K562 (cell line): ENCODE results near the gene TFAP2A. TPM values are rescaled to one million over a fixed set of nuclear protein-coding genes. Genes with fewer than 3 reads are reported as not detected.

Source experiments
- CBX8 ChIP-seq: fragments of 200-600 bp; sonication (generic); IDR thresholded peaks from 2 replicates; pipeline ENCODE4 v1.6.1; 2012; ENCODE audit warnings: borderline replicate concordance, mixed run types, low read depth, mild to moderate bottlenecking, moderate library complexity, mixed read lengths, low read length, control low read depth, inconsistent platforms; ENCODE audit not compliant: poor library complexity, severe bottlenecking; ENCODE audit errors: extremely low read depth
- DIDO1 ChIP-seq: fragments of 450-650 bp; IDR thresholded peaks from 2 replicates; pipeline ENCODE4 v1.6.1; 2016; ENCODE audit warnings: low read depth, missing biosample characterization, missing genetic modification characterization
- HIVEP1 ChIP-seq: fragments of 250-450 bp; sonication (Bioruptor Pico); IDR thresholded peaks from 2 replicates; pipeline ENCODE4 v1.4.0; 2020; ENCODE audit warnings: mild to moderate bottlenecking
- IFI16 ChIP-seq: fragments of 250-450 bp; sonication (Bioruptor Pico); IDR thresholded peaks from 2 replicates; pipeline ENCODE4 v2.1.2; 2022; ENCODE audit warnings: mild to moderate bottlenecking, inconsistent platforms
- MEF2D ChIP-seq: conservative IDR thresholded peaks from 2 replicates; pipeline ENCODE4 v1.6.1; 2016; ENCODE audit warnings: low read depth, missing genetic modification characterization, missing compliant biosample characterization
- MTA2 ChIP-seq: fragments of 450-650 bp; IDR thresholded peaks from 2 replicates; pipeline ENCODE4 v1.6.1; 2016; ENCODE audit warnings: low read depth
- POLR2H ChIP-seq: IDR thresholded peaks from 2 replicates; pipeline ENCODE4 v1.6.1; 2016; ENCODE audit warnings: missing genetic modification characterization, low read depth, mild to moderate bottlenecking, control low read depth, missing compliant biosample characterization, moderate library complexity
- SMARCB1 ChIP-seq: IDR thresholded peaks from 2 replicates; pipeline ENCODE4 v1.6.1; 2011; ENCODE audit warnings: improper control_type of control experiment, low read depth; ENCODE audit not compliant: insufficient read length
- TBP ChIP-seq: optimal IDR thresholded peaks from 2 replicates; pipeline ENCODE3; 2011; ENCODE audit warnings: low read depth, low read length, improper control_type of control experiment
- TOE1 ChIP-seq, 2 experiments: fragments of 450-650 bp in 1 of 2; sonication (generic) in 1 of 2; formaldehyde crosslinking in 1 of 2; IDR thresholded peaks; 2 replicates each; pipeline versions ENCODE4 v1.7.1 to v1.8.0; 2016 to 2022; ENCODE audit warnings: borderline replicate concordance in 2 of 2, mild to moderate bottlenecking in 2 of 2, antibody characterized with exemption in 1 of 2, inconsistent platforms in 1 of 2, low read depth in 1 of 2, missing genetic modification reagents in 1 of 2, moderate library complexity in 1 of 2
- ZC3H4 ChIP-seq: sonication (generic); formaldehyde crosslinking; IDR thresholded peaks from 2 replicates; pipeline ENCODE4 v1.9.0; 2021; ENCODE audit warnings: missing genetic modification reagents, borderline replicate concordance
- ZNF445 ChIP-seq: fragments of 250-450 bp; sonication (Bioruptor Pico); IDR thresholded peaks from 2 replicates; pipeline ENCODE4 v1.4.0; 2020; ENCODE audit warnings: low read depth, mild to moderate bottlenecking, moderate library complexity
- polyA plus RNA-seq, 8 experiments: library from polyadenylated mRNA; depleted of rRNA in 4 of 8; stranded (reverse) in 5 of 8; unstranded in 3 of 8; fragments of >200 nt; fragmentation: Nextera tagmentation in 2 of 8; fragmentation: Illumina TruSeq in 1 of 8; extraction: Ambion mirVana in 2 of 8; extraction: Trizol in 1 of 8; gene quantifications; 2 replicates each; pipeline versions ENCODE4 v1.2.1 to v1.2.3, GENCODE V29; 2011 to 2014; ENCODE audit warnings: inconsistent platforms in 1 of 8, missing spikeins in 1 of 8
- total RNA-seq, 7 experiments: library from RNA; depleted of rRNA in 6 of 7; stranded (reverse); fragments of >200 nt in 6 of 7; fragmentation: Illumina TruSeq in 2 of 7; extraction: Trizol in 2 of 7; gene quantifications; 2 replicates each; pipeline versions ENCODE4 v1.2.1 to v1.2.3, GENCODE V29; 2011 to 2021; ENCODE audit warnings: low replicate concordance in 1 of 7
- TF ChIP-seq, protein P1 (sequence below): fragments of 450-650 bp; conservative IDR thresholded peaks from 2 replicates; pipeline ENCODE4 v1.6.1; 2016; ENCODE audit warnings: missing genetic modification characterization, low read depth, mild to moderate bottlenecking, control low read depth, missing compliant biosample characterization
- TF ChIP-seq, protein P2 (sequence below): IDR thresholded peaks from 2 replicates; pipeline ENCODE4 v1.6.1; 2011; ENCODE audit warnings: borderline replicate concordance, low read depth, mild to moderate bottlenecking, moderate library complexity, low read length; ENCODE audit not compliant: insufficient read depth, poor library complexity, severe bottlenecking
- TF ChIP-seq, protein P3 (sequence below), 2 experiments: IDR thresholded peaks in 1 of 2; conservative IDR thresholded peaks in 1 of 2; 2 replicates each; pipeline ENCODE4 v1.6.1; 2016; ENCODE audit warnings: low read depth in 2 of 2, mild to moderate bottlenecking in 1 of 2, missing compliant biosample characterization in 1 of 2, missing genetic modification characterization in 1 of 2, moderate library complexity in 1 of 2
- TF ChIP-seq, protein P4 (sequence below), 2 experiments: IDR thresholded peaks; 2 replicates each; pipeline ENCODE4 v1.6.1; 2011; ENCODE audit warnings: borderline replicate concordance in 1 of 2, control low read depth in 1 of 2, low read depth in 1 of 2, low read length in 1 of 2, mild to moderate bottlenecking in 1 of 2, mixed read lengths in 1 of 2, moderate library complexity in 1 of 2; ENCODE audit not compliant: insufficient read depth in 1 of 2, insufficient read length in 1 of 2, poor library complexity in 1 of 2, severe bottlenecking in 1 of 2; ENCODE audit errors: extremely low read depth in 1 of 2

TFAP2A gene
- total and polyA plus RNA-seq, 9 of the 15 experiments (the other 6 are each of a cell fraction or from before 2014, with no cell fraction given): 0.14 to 0.53 (median 0.19) TPM; not detected in 1

DNA sequence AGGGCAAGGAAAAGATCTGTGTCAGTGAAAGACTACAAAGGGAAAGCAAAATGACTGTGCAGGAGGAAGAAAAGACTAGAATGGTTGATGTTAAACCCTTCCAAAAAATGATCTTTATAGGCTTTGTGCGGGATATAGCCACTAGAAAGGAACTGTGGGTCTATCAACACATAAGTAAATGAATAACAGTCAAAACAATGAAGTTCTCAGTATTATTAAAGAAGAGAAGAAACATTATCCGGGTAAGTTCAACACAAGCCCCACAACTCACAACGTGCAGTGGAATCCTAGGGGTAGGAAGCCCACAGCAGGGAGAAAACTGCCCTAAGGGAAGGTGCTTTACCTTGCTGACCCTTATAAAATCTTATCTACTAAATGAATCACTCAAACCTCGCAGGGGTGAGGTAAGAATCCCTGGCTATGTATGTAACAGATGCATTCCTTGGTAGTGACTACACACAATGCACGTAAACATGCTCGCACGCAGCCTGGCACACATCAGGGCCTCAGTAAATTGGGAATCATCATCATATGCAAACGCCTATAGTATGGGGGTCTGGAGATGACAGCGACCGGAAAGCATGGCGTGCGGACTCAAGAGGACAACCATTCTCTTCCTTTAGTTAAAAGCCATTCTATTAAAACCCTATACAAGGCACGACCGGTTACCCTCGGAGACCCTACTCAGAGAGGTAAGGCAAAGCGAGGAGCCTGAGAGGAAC, 11.3 kb downstream of the TFAP2A start (continued):
- TF ChIP-seq POLR2H (no peak), HIVEP1 (CRISPR knock-in tag) (no peak), ZNF445 (CRISPR knock-in tag) (no peak), MTA2 (0 out of 2 replicates have a peak, but pooled peaks have one; percentile 3), TBP (peak; percentile 36), SMARCB1 (no peak), TOE1 (IDR thresholded peaks at IDR 0.05; ENCODE audit: borderline replicate concordance) (peak; percentile 19; the same call in 1 of the 2 replicates), TOE1 (CRISPR knock-in tag; IDR thresholded peaks at IDR 0.05; ENCODE audit: borderline replicate concordance, low read depth) (no peak), MEF2D (no peak), CBX8 (no peak), IFI16 (CRISPR knock-in tag) (no peak), ZC3H4 (no peak), DIDO1 (tag) (peak; percentile 48; the same call in 1 of the 2 replicates)
- TF ChIP-seq, protein P1, sequence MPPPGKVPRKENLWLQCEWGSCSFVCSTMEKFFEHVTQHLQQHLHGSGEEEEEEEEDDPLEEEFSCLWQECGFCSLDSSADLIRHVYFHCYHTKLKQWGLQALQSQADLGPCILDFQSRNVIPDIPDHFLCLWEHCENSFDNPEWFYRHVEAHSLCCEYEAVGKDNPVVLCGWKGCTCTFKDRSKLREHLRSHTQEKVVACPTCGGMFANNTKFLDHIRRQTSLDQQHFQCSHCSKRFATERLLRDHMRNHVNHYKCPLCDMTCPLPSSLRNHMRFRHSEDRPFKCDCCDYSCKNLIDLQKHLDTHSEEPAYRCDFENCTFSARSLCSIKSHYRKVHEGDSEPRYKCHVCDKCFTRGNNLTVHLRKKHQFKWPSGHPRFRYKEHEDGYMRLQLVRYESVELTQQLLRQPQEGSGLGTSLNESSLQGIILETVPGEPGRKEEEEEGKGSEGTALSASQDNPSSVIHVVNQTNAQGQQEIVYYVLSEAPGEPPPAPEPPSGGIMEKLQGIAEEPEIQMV (tag): 0 out of 2 replicates have a peak, but pooled peaks have one; percentile 15
- TF ChIP-seq, protein P2, sequence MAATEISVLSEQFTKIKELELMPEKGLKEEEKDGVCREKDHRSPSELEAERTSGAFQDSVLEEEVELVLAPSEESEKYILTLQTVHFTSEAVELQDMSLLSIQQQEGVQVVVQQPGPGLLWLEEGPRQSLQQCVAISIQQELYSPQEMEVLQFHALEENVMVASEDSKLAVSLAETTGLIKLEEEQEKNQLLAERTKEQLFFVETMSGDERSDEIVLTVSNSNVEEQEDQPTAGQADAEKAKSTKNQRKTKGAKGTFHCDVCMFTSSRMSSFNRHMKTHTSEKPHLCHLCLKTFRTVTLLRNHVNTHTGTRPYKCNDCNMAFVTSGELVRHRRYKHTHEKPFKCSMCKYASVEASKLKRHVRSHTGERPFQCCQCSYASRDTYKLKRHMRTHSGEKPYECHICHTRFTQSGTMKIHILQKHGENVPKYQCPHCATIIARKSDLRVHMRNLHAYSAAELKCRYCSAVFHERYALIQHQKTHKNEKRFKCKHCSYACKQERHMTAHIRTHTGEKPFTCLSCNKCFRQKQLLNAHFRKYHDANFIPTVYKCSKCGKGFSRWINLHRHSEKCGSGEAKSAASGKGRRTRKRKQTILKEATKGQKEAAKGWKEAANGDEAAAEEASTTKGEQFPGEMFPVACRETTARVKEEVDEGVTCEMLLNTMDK: no peak
- TF ChIP-seq, protein P3, sequence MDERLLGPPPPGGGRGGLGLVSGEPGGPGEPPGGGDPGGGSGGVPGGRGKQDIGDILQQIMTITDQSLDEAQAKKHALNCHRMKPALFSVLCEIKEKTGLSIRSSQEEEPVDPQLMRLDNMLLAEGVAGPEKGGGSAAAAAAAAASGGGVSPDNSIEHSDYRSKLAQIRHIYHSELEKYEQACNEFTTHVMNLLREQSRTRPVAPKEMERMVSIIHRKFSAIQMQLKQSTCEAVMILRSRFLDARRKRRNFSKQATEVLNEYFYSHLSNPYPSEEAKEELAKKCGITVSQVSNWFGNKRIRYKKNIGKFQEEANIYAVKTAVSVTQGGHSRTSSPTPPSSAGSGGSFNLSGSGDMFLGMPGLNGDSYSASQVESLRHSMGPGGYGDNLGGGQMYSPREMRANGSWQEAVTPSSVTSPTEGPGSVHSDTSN (CRISPR knock-in tag; IDR thresholded peaks at IDR 0.05; ENCODE audit: low read depth): no peak
- TF ChIP-seq, protein P3 (tag; conservative IDR thresholded peaks at IDR 0.05; ENCODE audit: low read depth): no peak
- TF ChIP-seq, protein P4, sequence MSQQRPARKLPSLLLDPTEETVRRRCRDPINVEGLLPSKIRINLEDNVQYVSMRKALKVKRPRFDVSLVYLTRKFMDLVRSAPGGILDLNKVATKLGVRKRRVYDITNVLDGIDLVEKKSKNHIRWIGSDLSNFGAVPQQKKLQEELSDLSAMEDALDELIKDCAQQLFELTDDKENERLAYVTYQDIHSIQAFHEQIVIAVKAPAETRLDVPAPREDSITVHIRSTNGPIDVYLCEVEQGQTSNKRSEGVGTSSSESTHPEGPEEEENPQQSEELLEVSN (IDR thresholded peaks at IDR 0.05; ENCODE audit: borderline replicate concordance in 1 of 2, extremely low read depth in 1 of 2, insufficient read depth in 1 of 2, insufficient read length in 1 of 2, low read depth in 1 of 2, low read length in 1 of 2, poor library complexity in 1 of 2, severe bottlenecking in 1 of 2): no peak
